Parathyroid adenoma (tissue), 2 donors: ENCODE measurements around the gene ZSCAN9.

Source experiments
- H2AFZ ChIP-seq: fragments of 300-600 bp; sonication (generic); one replicate; pipeline ENCODE4 v1.7.0; 2017; ENCODE audit warnings: antibody characterized with exemption, mild to moderate bottlenecking
- H3K27ac ChIP-seq: fragments of 300-600 bp; sonication (generic); one replicate; pipeline ENCODE4 v1.7.0; 2017
- H3K27me3 ChIP-seq: fragments of 300-600 bp; sonication (generic); one replicate; pipeline ENCODE4 v1.7.0; 2017; ENCODE audit warnings: low read length; ENCODE audit not compliant: control insufficient read depth, insufficient read depth
- H3K36me3 ChIP-seq: fragments of 300-600 bp; sonication (generic); one replicate; pipeline ENCODE4 v1.7.0; 2017; ENCODE audit warnings: low read length; ENCODE audit not compliant: control insufficient read depth, insufficient read depth
- H3K4me1 ChIP-seq: fragments of 300-600 bp; sonication (generic); one replicate; pipeline ENCODE4 v1.7.0; 2017; ENCODE audit warnings: control low read depth
- H3K4me2 ChIP-seq: fragments of 300-600 bp; sonication (generic); one replicate; pipeline ENCODE4 v1.7.0; 2017; ENCODE audit warnings: low read length
- H3K4me3 ChIP-seq: fragments of 300-600 bp; sonication (generic); one replicate; pipeline ENCODE4 v1.7.0; 2017; ENCODE audit warnings: low read depth, low read length
- H3K79me2 ChIP-seq: fragments of 300-600 bp; sonication (generic); one replicate; pipeline ENCODE4 v1.7.0; 2017; ENCODE audit warnings: control low read depth
- H3K9ac ChIP-seq: fragments of 300-600 bp; sonication (generic); one replicate; pipeline ENCODE4 v1.7.0; 2017; ENCODE audit warnings: mild to moderate bottlenecking
- H3K9me3 ChIP-seq: fragments of 300-600 bp; sonication (generic); one replicate; pipeline ENCODE4 v1.7.0; 2017; ENCODE audit warnings: low read length; ENCODE audit not compliant: control insufficient read depth
- CTCF ChIP-seq: fragments of 300-600 bp; sonication (generic); IDR thresholded peaks from one replicate; pipeline ENCODE4 v1.7.0; 2017; ENCODE audit warnings: antibody characterized with exemption, mild to moderate bottlenecking
- donor health status: primary hyperparathyroidism.

Gene ZSCAN9

DNA sequence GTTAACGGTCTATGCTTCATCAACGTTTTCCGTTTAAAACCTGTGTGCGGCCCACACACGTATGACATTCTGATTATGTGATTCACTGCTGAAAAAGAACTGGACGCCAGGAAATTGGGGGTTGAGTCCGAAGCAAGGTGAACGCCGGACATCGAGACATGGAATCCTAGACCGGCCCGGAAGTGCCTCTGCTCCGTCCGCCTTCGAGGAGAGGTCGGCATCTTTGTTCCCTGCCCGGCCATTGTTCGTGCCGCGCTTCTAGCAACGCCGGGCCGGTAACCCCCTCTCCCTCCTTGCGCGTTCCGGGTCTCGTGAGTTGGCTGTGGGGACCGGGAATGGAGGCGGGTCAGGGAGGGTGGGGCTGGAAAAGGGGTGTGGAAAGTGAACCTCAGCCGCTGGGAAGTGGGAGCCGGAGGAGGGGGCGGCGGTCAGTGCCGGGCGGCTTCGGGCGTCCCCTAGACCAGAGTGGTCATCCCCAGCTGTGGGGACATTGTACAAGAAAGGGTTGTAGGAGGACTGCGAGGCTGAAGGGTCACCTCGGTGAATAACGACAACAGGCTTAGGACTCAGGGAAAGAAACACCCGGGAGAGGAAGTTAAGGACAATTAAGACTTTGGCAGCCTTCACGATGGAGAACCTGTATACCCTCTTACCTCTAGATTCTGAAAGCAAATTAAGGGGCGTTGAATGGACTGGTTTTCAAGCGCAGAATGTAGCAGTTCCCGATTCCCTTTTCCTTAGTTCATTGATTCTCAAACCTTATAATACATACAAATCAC is at the start of gene ZSCAN9:
TSS of gene ZSCAN9 (plus strand) at position 220 of the 779 bp plus-strand sequence. CDS start 1,810 bp downstream, outside the sequence.
- Histone ChIP-seq H3K79me2 (no peaks in the 10 kb centered on the region), H3K36me3 (no peaks in the 10 kb centered on the region), H3K27me3 (no peaks in the 10 kb centered on the region), H3K27ac (peak within 1 kb of the TSS; percentile 74), H3K9me3 (no peaks in the 10 kb centered on the region), H2AFZ (peak within 1 kb of the TSS; percentile 84), H3K4me3 (peak within 1 kb of the TSS; percentile 84), H3K9ac (peak within 1 kb of the TSS; percentile 3), H3K4me1 (no peaks in the 10 kb centered on the region), H3K4me2 (peak within 1 kb of the TSS; percentile 77)
- no peak for TF ChIP-seq CTCF

DNA sequence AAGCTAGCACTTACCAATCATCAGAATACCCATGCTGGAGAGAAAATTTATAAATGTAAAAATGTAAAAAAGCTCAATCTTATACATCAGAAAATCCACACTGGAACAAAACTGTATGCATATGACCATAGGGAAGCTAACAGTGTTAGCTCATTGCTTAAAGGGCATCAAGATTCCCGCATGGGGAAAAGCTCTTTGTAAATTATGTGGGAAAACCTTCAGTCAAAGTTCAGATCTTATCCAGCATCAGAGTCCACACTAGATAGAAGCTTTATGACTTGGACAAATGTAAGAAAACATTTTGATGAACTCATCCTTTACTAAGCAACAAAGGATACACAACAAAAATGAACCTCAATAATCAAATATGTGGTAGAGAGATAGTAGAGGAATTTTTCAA is 48.7 kb upstream of the ZSCAN9 start:
- no peak for TF ChIP-seq CTCF
- Histone ChIP-seq H3K4me2 (no peak overlapping the region), H3K4me3 (no peak overlapping the region), H3K9me3 (no peaks in the 10 kb centered on the region), H3K27ac (no peak overlapping the region), H3K9ac (no peak overlapping the region), H3K27me3 (no peaks in the 10 kb centered on the region), H3K36me3 (no peaks in the 10 kb centered on the region), H3K4me1 (no peaks in the 10 kb centered on the region), H3K79me2 (no peaks in the 10 kb centered on the region), H2AFZ (no peak overlapping the region)

GRCh38 chr6:28182255-28182654 is 42.8 kb upstream of the ZSCAN9 start:
- Histone ChIP-seq H3K79me2 (no peaks in the 10 kb centered on the region), H3K9me3 (peaks cover under 1% of the 10 kb centered on the region)
- TF ChIP-seq CTCF = no peak

GRCh38 chr6:28188111-28188979 is 36.7 kb upstream of the ZSCAN9 start:
- H3K27ac ChIP-seq = no peak overlapping the region
- H3K4me1 ChIP-seq = no peaks in the 10 kb centered on the region
- H3K36me3 ChIP-seq = no peaks in the 10 kb centered on the region
- H2AFZ ChIP-seq = no peak overlapping the region
- TF ChIP-seq CTCF = no peak
- H3K4me3 ChIP-seq = no peak overlapping the region
- H3K9me3 ChIP-seq = peaks cover 2% of the 10 kb centered on the region
- no peaks in the 10 kb centered on the region for H3K79me2 ChIP-seq
- H3K9ac ChIP-seq = no peak overlapping the region
- H3K27me3 ChIP-seq = no peaks in the 10 kb centered on the region
- no peak overlapping the region for H3K4me2 ChIP-seq

More at GRCh38 chr6:28182255-28182654, 42.8 kb upstream of the ZSCAN9 start:
- no peaks in the 10 kb centered on the region for H3K4me1 ChIP-seq
- H2AFZ ChIP-seq = no peak overlapping the region
- no peak overlapping the region for H3K27ac ChIP-seq
- no peaks in the 10 kb centered on the region for H3K36me3 ChIP-seq
- no peak overlapping the region for H3K4me3 ChIP-seq
- H3K9ac ChIP-seq = no peak overlapping the region
- H3K27me3 ChIP-seq = no peaks in the 10 kb centered on the region
- no peak overlapping the region for H3K4me2 ChIP-seq
